HG02852 (cell line): Measurements from ENCODE around the gene ITGB8.
A peak's percentile ranks its signal among the peaks of the same experiment; 100 is the strongest.

Source experiments
- ATAC-seq: cut with Tn5 transposase; IDR thresholded peaks from one replicate; pipeline ENCODE4 v1.9.1; 2021; ENCODE audit warnings: mild to moderate bottlenecking, moderate library complexity; ENCODE audit not compliant: unreplicated experiment

Gene ITGB8

GRCh38 chr7:20364571-20365196 lies 34.0 kb downstream of the ITGB8 start:
- no peak for ATAC-seq

- no peak for ATAC-seq
Observed at GRCh38 chr7:20365486-20365885, 34.8 kb downstream of the ITGB8 start.

- ATAC-seq: no peak
Observed at GRCh38 chr7:20374399-20374798, 43.7 kb downstream of the ITGB8 start.

GRCh38 chr7:20376796-20377195 lies 46.1 kb downstream of the ITGB8 start:
- no peak for ATAC-seq

GRCh38 chr7:20381406-20382034 lies 50.8 kb downstream of the ITGB8 start:
- no peak for ATAC-seq

GRCh38 chr7:20383351-20383750 lies 52.7 kb downstream of the ITGB8 start:
- no peak for ATAC-seq

GRCh38 chr7:20385126-20385525 lies 54.4 kb downstream of the ITGB8 start:
- ATAC-seq: no peak

GRCh38 chr7:20388084-20388483 lies 57.4 kb downstream of the ITGB8 start:
- ATAC-seq: no peak

- peak; percentile 61 for ATAC-seq
Observed at GRCh38 chr7:20389192-20389591, 58.5 kb downstream of the ITGB8 start.

GRCh38 chr7:20393021-20393610 lies 62.4 kb downstream of the ITGB8 start:
- ATAC-seq: no peak

- no peak for ATAC-seq
Observed at GRCh38 chr7:20393616-20394015, 62.9 kb downstream of the ITGB8 start.

- no peak for ATAC-seq
Observed at GRCh38 chr7:20394284-20394683, 63.6 kb downstream of the ITGB8 start.

- no peak for ATAC-seq
Observed at GRCh38 chr7:20395104-20395503, 64.4 kb downstream of the ITGB8 start.

GRCh38 chr7:20395511-20395910 lies 64.8 kb downstream of the ITGB8 start:
- peak; percentile 81 for ATAC-seq

- no peak for ATAC-seq
Observed at GRCh38 chr7:20399521-20399920, 68.8 kb downstream of the ITGB8 start.

- no peak for ATAC-seq
Observed at GRCh38 chr7:20401861-20402746, 71.4 kb downstream of the ITGB8 start.

- ATAC-seq: no peak
Observed at GRCh38 chr7:20402747-20403230, 72.1 kb downstream of the ITGB8 start.

GRCh38 chr7:20403331-20403730 lies 72.6 kb downstream of the ITGB8 start:
- ATAC-seq: no peak

- ATAC-seq: no peak
Observed at GRCh38 chr7:20404320-20404719, 73.6 kb downstream of the ITGB8 start.

- no peak for ATAC-seq
Observed at GRCh38 chr7:20407585-20408466, 77.1 kb downstream of the ITGB8 start.
